ENCODE data around the gene ZDHHC13.
"Not testable (repeated sequence)": the region's sequence is repeated elsewhere in the genome, so short reads cannot be mapped to it uniquely, and the experiment has no call there.

Gene ZDHHC13

DNA sequence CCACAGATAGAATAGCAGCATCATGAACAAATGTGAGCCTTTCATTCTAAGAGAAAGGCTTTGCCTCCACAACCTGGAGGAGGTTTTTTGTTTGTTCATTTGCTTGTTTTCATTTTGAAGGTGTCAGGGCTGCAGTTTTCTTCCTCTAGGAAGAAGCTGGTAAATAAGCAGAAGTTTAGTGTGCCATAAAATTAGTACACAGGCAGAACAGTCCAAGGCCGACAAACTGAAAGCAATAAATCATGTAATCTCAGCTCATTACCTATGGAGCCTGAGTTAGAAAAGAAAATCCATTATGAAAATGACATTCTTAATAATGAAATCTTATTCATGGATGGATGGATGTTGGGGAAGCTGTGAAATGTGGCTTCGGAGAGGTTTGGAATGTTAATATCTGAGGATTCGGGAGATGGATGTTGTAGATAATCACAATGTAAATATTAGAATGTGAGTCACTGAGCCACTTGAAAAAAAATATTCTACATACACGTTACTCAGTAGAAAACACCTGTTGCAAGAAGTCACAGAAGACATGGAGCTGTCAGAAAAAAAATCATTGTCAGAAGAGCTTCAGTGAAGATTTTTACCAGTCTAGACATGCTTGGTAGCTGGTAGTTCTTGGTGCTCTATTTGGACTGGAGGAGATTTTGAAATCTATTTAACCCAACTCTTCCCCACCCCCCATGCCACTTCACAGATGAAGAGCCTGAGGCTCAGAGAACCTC is 15.0 kb upstream of the ZDHHC13 start:
- DNase-seq (ENCODE audit: low spot score), result no peak

DNA sequence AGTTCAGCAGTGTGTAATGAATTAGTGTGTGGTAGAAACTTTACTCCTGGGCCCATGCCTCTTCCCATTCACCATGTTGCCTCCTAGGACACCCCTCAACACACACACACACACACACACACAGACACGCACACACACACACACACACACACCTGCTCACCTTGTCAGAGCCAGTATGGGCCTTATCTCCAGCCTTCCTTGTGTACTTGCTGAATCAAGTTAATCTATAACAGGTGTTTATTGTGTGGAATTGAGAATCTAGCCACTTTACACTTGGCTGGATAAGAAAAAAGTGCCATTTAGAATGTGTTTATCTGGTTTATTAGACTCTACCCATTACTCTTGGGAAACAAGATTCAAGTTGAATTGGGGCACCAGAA is 14.5 kb upstream of the ZDHHC13 start:
- no peak for DNase-seq (ENCODE audit: low spot score)

DNA sequence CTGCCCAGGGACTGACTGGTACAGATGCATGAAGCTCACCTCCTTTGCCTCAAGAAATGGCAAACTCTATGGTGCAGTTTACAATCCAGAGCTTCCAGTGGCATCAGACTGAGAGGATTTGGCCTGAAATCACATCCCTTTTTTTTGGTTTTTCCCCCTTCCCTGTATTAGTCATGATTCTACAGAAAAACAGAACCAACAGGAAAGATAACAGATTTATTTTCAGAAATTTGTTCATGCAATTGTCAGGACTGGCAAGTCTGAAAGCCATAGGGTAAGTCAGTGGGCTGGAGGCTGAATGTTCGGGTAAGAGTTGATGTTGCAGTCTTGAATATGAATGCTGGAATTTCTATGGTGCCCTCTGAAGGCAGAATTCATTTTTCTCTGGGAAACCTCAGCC is 12.0 kb upstream of the ZDHHC13 start:
- DNase-seq (ENCODE audit: low spot score), result no peak

DNA sequence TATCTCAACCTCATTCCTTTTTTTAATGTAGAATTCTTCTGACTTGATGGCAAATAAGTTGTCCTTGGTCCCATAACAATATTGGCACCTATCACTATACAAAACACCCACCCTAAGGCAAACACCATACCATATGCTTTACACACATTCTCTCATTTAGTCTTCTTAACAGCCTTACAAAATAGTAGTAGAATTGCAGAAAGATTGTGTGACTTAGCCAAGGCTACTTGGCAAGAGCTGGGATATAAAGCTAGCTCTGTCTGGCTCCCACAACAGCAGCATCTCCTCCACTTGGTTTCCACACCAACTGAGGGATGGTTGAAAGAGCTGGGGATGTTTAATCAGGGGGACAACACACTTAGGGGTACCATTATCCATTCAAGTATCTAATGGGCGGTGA is 9.8 kb upstream of the ZDHHC13 start:
- DNase-seq (ENCODE audit: low spot score), result no peak

DNA sequence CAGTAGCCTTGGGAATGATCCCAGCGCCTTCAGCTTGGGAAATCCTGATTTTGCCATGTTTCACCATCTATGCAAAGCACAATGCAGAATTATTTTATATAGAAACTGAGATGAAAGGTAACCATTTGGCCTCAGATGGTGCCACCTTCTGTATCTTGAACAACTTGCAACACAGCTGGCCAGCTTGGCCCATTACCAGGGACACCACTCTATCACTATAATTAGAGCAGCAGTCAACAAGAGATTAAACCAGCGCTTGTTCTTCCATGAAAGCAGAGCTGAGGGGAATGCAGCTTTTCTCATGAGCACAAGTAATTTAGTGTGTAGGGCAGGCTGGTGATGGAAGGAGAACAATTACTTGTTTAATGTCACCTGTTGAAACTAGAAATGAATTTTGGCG is 6.7 kb upstream of the ZDHHC13 start:
- no peak for DNase-seq (ENCODE audit: low spot score)

DNA sequence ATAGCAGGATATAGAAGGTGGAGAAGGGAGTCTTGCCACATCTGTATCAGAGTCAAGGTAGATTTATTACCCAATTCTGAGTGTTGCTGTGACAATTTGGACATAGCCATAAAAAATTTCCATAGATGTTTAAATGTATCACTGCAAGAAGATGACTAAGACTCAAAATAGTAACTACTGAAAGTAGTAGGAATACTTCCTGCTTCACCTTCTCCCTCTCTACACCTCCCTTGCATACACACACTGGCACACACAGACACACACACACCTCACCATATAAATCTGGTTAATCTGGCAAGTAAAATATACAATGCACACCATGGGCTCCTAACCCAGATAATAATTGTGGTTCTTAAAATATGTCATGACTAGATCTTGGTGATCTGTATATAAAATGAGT is 5.2 kb upstream of the ZDHHC13 start:
- DNase-seq (ENCODE audit: low spot score), result no peak

DNA sequence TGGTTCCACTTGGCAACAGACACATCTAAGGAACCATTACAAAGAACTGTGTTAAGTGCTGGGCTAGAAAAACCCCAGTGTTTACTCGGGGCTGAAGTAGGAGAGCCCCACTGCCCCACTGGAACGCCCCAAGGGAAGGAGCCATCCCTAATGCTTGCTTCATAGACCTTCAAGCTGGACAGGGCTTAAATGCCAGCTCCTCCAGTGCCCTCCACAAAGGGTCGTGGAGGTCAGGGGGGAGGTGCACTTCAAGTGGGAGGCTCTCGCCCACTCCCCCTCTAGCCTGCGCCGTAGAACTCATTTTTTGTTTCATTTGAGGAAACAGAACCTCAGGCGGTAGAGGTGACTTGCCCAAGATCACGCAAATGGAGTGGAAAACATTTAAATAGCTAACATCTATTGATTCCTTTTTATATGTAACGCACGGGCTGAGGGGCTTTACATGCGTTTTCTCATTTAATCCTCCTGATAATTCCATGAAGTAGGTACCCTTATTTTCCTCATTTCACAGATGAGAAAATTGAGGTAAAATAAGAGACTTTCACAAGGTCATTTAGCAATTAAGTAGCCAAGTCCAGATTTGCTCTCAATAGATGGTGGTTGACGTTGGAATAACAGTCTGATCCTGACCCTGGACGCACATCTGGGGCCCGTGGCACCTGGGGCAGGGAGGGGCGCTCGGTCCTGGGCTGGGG is 545 bp upstream of the ZDHHC13 start:
- DNase-seq (ENCODE audit: low spot score), result no peak

DNA sequence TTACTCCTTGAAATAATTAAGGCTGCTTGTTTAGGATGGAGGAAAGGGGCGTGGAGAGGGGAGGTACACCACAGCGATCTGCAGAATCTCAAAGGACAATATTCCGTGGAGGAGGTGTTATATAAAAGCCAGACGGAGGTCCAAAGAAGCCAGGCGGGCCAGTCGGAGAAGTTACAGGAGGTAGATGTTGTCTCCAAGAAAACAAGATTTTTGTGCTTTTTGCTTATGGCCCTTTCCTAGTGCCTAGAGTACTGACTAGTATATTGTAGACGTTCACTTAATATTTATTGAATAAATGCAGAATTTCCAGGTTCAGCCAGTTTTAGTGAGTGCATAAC is 761 bp downstream of the ZDHHC13 start:
- no peak for DNase-seq (ENCODE audit: low spot score)

DNA sequence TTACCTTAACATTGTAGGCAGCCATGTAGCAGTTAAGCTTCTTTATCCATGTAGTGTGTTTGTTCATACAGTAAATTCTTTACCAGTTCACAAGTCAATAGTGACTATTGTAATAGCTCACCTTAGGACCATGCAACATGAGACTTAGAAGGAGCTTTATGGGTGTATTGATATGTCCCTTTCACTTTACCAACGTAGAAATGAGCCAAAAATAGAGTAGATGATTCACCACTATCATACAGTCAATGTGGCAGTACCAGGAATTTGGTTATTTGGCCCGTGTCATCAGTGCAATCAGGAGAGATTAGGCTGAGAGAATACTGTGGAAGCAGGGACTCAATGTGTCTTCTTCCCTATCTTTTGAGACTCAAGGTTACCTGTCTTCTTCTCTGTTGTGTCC is 4.7 kb downstream of the ZDHHC13 start:
- DNase-seq (ENCODE audit: low spot score), result no peak

DNA sequence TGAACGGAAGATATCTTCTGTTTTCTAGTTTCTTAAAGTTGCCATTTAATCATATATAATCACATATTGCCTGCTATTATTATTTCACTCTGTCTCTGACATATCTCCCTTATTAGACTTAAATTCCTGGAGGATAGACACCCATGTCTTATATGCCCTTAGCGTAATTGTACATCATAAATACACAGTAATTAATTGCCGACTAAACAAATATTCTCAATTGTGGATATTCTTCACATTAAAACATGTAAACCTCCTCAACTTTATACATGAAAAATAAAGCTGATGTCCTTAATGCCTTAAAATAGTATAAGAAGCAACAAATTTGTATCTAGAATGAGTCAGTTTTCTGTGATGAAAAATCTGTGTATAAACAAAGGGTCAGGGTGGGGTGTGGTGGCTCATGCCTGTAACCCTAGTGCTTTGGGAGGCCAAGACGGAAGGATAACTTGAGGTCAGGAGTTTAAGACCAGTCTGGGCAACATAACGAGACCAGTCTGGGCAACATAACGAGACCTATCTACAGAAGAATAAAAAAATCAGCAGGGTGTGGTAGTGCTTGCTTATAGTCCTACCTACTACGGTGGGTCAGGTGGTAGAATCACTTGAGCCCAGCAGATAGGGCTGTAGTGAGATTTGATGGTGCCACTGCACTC is 6.1 kb downstream of the ZDHHC13 start:
- DNase-seq (ENCODE audit: low spot score), result no peak

DNA sequence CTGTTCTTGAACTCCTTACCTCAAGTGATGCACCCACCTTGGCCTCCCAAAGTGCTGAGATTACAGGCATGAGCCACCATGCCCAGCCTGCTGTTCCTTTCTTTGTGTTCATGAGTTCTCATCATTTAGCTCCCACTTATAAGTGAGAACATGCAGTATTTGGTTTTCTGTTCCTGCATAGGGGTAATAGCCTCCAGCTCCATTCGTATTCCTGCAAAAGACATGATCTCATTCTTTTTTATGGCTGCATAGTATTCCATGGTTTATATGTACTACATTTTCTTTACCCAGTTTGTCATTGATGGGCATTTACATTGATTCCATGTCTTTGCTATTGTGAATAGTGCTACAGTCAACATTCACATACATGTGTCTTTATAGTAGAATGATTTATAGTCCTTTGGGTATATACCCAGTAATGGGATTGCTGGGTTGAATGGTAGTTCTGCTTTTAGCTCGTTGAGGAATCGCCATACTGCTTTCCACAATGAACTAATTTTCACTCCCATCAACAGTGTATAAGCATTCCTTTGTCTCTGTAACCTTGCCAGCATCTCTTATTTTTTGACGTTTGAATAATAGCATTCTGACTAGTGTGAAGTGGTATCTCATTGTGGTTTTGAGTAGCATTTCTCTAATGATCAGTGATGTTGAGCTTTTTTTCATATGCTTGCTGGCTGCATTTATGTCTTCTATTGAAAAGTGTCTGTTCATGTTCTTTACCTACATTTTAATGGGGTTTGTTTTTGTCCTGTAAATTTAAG is 9.8 kb downstream of the ZDHHC13 start:
- DNase-seq (ENCODE audit: low spot score), result not testable (repeated sequence)

DNA sequence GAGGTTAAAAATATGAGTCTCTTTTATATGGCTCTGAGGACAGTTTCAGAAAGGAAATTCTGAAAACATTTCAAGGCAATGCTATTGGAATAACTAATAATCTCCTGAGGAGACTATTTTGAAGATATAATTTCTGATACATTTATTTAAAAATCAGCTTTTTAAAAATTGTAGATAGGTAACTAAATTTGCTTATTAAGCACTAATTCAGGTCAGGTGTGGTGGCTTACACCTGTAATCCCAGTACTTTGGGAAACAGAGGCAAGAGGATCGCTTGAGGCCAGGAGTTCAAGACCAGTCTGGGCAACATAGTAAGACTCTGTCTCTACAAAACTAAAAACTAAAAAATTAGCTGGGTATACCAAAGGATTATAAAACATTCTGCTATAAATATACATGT is 17.0 kb downstream of the ZDHHC13 start:
- no peak for DNase-seq (ENCODE audit: low spot score)

DNA sequence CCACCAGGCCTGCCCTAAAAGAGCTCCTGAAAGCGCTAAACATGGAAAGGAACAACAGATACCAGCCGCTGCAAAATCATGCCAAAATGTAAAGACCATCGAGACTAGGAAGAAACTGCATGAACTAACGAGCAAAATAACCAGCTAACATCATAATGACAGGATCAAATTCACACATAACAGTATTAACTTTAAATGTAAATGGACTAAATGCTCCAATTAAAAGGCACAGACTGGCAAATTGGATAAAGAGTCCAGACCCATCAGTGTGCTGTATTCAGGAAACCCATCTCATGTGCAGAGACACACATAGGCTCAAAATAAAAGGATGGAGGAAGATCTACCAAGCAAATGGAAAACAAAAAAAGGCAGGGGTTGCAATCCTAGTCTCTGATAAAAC is 19.9 kb downstream of the ZDHHC13 start:
- DNase-seq (ENCODE audit: low spot score), result not testable (repeated sequence)

DNA sequence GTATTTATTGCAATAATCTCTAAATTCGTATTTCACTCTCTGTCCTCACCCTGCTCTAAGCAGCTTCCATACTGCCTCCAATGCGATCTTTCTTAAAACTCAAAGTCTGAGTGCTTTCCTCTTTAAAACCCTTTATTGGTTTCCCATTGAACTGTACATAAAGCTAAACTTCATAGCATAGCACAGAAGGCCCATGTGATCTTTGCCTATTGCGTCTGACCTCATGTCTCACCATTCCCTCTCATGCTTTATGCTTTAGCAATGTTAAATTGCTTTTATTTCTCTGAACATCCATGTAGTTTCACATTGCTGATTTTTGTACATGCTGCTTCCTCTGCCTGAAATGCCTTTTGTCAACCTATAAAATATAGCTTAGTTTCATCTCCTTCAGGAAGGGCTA is 28.4 kb downstream of the ZDHHC13 start:
- DNase-seq (ENCODE audit: low spot score), result no peak

DNA sequence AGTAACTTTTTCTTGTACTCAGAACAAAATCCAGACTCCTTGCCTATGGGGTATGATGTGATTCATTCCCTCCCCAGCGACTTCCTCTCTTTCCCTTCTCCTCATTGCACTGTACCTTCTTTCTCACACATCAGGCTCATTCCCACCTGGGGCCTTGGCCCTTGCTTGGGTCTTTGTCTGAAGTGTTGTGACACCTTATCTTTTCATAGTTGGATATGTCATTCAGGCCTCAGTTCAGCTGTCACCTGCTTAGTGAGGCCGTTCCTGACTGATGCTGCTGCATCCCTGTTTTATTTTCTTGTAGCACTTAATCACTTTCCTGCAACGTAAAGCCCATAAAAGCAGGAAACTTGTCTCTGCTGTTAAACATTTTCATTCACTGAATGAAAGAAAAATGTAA is 39.9 kb downstream of the ZDHHC13 start:
- no peak for DNase-seq (ENCODE audit: low spot score)

DNA sequence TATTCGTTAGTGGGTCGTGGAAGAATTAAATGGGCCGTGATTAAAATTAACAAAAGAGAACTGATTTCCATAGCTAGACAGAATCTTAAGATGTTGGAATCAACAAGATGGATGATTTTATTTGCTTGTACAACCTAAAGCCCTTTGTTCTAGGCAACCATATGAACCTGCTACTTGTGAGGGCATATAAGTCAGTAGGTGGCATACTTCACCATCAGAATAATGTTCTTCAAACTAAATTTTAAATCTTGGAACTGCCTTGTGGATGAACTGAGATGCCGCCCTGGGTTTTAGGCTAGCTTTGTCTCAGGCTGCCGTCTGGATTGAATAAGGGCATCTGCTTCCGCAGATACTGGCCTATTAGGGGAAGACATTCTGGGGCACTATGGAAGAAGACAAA is 43.9 kb downstream of the ZDHHC13 start:
- no peak for DNase-seq (ENCODE audit: low spot score)

DNA sequence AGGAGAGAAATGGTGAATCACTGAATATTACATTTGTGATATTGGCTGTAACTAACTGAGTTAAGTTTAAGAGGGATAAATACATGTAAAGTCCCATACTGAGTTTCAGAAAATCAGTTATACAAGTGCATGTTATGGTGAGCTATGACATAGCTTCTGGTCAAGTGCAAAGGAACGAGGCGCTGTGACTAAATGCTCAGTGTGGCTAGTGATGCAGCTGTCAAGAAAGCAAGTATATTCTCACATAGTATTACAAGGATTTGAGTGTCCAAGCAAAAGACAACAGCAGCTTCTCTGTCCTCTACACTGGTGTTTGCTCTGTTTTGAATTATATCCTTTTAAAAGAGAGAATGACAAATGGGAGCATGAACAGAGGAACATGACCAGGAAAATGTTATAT is 44.7 kb downstream of the ZDHHC13 start:
- no peak for DNase-seq (ENCODE audit: low spot score)

DNA sequence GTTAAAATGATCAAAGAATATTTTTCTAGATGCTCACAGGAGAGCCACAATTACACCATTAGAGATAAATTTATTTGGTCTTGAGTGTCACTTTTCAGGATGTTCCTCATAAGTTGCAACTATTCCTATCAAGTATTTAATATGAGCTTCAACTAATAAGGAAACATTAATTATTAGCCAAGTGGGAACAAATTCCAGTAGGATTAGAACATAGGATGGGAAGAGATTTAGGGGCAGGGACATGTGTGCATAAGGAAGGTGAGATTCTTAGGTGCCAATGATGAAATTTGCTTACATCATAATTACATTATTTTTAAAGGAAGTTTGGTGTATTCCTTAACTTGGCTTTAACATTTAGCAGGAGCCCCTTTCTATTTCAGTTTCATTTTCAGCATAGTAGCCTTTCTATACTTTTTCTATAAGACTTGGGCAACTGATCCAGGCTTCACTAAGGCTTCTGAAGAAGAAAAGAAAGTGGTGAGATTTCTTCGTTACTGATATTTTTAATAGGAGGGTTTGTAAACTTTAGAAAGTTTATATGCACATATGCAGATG is 46.1 kb downstream of the ZDHHC13 start:
- no peak for DNase-seq (ENCODE audit: low spot score)

DNA sequence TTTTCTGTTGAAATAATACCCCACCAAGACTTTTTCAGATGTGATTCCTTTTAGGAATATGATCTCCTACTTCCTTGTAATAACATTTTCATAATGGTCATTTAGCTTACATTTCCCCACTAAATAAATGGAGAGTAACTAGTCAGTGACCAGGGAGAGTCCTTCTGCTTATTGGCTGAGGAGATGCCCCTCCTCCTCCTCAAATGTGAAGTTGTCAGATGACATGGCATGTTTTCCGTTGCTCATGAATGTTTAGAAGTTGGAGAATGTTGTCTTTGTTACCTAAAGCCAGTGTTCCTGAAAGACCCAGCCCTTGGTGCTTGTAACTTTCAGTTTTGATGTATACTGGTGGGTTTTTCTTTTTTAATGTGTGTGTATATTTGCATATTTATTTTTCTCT is 46.6 kb downstream of the ZDHHC13 start:
- DNase-seq (ENCODE audit: low spot score), result no peak

DNA sequence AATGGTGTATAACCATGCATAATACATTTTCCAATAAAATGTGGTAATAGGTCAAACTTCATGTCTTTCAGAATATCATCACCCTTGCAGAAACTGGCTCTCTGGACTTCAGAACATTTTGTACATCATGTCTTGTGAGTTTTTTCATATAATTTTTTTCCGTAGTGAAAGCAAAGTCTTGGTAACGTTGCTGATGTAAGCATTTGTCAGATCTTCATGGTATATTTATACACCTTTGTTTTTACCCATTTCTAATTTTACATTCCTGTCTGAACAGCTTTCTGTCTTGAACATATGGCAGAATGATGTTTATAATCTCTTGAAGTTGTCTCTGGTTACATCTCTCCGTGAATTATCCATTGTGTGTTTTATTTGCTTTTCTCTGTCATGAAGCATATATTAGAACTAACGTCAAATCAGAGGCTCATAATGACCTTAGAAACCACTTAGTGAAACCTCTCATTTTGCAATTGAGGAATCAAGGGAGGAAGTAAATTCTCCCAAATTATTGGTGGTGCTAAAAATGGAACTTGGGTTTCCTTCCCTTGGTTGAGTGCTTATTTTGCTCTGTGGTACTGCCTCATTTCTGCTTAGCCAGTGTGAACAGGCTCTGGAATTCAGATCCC is 47.4 kb downstream of the ZDHHC13 start:
- DNase-seq (ENCODE audit: low spot score), result no peak

DNA sequence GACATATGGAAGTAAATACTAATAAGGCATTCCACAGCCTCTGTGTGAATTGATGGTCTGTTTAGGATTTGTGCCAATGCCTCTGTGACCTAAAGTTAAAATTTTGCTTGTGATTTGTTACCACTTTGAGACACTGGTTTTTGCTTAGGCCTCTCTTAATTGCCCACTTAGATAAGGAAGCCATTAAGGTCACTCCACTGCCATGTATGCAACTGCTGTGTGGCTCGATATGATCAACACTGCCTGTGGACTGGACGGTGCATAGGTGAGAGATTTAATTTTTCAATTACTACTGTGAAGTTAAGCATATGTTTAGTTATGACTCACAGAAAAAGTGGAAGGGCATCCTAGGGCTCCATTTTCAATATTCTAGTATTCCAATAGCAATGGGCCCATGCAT is 47.9 kb downstream of the ZDHHC13 start:
- DNase-seq (ENCODE audit: low spot score), result no peak

DNA sequence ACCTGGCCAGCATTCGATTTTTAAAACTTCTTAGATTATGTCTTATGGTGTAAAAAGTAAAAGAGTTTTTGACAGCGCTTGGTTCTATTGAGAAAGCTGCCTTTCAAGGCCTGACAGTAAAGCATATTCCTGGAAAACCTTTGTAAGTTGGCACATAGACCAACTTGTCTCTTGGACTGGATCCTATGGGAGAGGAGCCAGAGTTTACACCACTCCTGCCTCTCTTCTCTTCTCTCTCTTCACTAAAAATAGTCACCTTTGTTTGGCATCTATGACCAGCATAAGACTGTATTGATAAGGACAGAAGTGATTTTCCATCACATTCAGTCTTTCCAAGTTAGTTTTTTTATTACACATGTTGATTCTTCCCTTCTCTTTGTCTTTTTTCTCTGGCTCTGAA is 51.1 kb downstream of the ZDHHC13 start:
- no peak for DNase-seq (ENCODE audit: low spot score)
